OCI-M1 (cell line): Measurements from ENCODE around the gene A2M.

Source experiments
- DNase-seq: peaks from one replicate; lab custom pipeline; 2025; lab: John Stamatoyannopoulos, UW

A2M gene

DNA sequence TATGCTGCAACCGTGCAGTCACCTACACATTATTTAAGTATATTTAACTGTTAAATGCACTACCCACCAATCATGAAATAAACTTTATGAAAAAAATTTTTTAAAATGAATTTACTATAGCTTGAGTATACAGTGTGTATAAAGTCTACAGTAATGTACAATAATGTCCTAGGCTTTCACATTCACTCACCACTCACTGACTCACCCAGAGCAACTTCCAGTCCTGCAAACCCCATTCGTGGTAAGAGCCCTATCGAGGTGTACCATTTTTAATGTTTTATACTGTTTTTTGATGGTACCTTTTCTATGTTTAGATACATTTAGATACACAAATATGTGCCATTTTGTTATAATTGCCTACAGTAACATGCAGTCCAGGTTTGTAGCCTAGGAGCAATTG, 78.3 kb downstream of the A2M start:
- no peak for DNase-seq

DNA sequence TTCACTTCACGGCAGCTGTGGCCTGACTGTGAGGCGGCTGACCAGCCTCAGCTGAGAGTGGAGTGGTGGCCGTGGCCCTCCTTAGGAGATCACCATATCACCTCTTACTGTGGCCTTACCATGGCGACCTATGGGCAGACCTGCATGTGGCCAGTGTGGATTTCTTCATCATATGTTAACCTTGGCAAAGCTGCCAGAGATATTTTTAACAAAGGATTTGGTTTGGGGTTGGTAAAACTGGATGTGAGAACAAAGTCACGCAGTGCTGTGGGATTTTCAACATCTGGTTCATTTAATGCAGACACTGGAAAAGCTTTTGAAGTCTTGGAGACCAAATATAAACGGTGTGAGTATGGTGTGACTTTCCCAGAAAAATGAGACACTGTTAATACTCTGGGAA, 79.5 kb downstream of the A2M start:
- no peak for DNase-seq

DNA sequence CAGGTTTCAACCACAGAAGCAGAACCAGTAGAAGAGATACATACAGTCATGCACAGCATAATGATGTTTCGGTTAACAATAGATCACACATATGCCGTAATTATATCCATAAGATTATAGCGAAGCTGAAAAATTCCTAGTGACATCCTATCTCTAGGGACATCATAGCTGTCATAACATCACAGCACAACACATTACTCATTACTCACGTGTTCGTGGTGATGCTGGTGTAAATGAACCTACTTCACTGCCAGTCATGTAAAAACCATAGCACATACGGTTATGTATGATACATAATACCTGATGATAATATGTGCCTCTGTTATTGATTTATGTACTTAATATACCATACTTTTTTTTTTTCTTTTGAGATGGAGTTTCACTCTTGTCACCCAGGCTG, 81.6 kb downstream of the A2M start:
- no peak for DNase-seq

DNA sequence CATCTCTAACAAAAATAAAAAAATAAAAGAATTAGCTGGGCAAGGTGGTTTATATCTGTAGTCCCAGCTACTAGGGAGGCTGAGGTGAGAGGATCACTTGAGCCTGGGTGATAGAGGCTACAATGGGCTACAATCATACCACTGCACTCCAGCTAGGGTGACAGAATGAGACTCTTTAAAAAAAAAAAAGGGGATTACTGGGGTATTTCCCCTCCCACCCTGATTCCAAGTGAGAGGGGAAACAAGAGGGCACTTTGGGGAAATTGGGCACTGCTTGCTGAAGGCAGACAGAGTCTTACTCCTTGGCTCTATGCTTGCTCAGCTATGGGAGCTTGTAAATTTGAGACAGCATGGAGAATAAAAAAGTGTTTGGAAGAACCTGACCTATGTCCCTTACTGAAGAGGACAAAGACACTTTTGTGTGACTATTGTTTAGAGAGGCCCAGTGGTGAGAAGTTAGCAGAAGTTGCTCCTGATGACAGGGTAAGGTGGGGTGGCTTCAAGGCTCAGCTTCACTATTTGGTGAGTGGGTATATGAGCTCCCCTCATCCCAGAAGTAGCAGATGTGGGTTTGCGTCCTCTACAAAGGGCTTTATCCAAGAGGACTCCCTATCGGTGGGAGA, 82.3 kb downstream of the A2M start:
- DNase-seq = no peak

DNA sequence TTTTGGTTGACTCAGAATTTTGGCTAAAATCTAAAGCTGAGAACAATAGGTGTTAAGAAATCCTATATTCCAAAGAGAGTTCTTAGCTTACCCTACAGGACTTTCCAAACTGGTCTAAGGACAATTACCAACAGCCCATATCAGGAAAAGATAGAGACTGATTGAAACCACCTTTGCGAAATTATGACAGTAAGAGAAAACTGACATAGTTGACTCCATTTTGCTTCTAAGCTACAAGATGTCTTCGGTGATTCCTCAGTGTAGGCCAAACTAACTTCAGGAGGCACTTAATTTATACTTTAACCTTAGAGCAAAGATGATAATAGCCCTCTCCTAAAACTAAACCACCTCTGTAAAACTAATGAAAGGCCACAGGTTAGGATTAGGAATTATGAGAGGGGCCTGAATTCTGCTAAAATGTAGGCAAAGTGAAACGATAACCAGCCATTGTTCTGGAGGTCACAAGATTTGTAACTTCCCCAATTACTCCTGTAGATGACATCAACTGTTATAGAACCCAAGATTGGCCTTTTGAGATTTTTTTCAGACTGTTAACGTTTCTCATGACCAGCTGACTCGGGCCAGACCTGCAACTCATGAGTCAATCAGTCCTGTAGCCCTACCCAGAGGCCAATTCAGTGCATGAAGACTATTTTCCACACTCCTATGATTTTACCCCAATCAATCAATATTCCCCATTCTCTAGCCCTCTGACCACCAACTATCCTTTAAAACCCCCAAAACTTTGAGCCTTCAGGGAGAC, 83.3 kb downstream of the A2M start:
- DNase-seq = peak; percentile 88

- no peak for DNase-seq
Observed at GRCh38 chr12:9030776-9031175, 84.9 kb downstream of the A2M start.

DNA sequence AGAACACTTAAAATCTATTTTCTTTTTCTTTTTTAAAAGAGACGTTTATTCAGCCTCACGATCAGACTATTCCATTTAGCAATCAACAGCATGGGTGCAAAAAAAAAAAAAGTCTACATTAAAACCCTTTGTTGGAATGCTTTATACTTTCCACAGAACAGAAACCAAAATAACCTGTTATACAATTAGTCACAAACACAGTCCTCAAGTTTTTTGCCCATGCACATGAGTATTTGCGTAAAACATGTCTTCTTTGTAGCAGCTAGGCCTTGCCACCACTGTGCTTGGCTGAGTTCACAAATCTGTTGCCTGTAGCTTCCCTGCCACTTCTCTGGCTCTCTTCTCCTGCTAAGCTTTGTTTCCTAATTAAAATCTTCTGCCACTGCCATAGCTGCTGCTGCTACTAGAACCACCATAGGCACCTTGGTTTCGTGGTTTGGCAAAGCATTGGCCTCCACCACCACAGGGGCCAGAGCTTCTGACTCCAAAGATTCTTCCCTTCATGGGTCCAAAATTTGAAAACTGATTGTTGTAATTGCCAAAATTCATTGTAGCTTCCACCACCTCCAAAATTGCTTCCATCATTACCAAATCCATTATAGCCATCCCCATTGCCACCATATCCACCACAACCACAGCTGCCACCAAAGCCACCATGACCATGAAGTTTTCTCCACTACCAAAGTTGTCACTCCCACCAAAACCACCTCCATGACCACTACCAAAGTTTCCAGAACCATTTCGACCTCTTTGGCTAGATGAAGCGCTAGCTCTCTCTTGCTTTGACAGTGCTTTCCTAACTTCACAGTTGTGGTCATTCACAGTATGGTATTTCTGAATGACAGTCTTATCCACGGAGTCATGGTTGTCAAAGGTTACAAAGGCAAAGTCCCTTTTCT, 88.3 kb downstream of the A2M start:
- no peak for DNase-seq

- DNase-seq = no peak
Observed at GRCh38 chr12:9024512-9024911, 91.2 kb downstream of the A2M start.

GRCh38 chr12:9022592-9022991, 93.1 kb downstream of the A2M start:
- DNase-seq = no peak
